Endothelial cell (in vitro differentiated cells): Measurements from ENCODE around the gene GCGR. TPM values are rescaled to one million over a fixed set of nuclear protein-coding genes. Genes with fewer than 3 reads are reported as not detected.

ENCODE experiments used
- DNase-seq: peaks from one replicate; pipeline ENCODE4 v3.0.0; 2021; ENCODE audit warnings: low spot score
- H3K27ac Mint-ChIP-seq: one replicate; pipeline ENCODE4 v1.8.0; 2021; ENCODE audit warnings: mixed read lengths, inconsistent platforms; ENCODE audit not compliant: unreplicated experiment
- H3K27me3 Mint-ChIP-seq: one replicate; pipeline ENCODE4 v1.8.0; 2021; ENCODE audit warnings: mild to moderate bottlenecking, moderate library complexity, mixed read lengths, inconsistent platforms; ENCODE audit not compliant: unreplicated experiment
- H3K36me3 Mint-ChIP-seq: one replicate; pipeline ENCODE4 v1.8.0; 2021; ENCODE audit warnings: mild to moderate bottlenecking, low read depth, mixed read lengths, inconsistent platforms; ENCODE audit not compliant: unreplicated experiment
- H3K4me1 Mint-ChIP-seq: one replicate; pipeline ENCODE4 v1.8.0; 2021; ENCODE audit warnings: mild to moderate bottlenecking, mixed read lengths, inconsistent platforms; ENCODE audit not compliant: unreplicated experiment
- H3K4me3 Mint-ChIP-seq: one replicate; pipeline ENCODE4 v1.8.0; 2021; ENCODE audit warnings: mild to moderate bottlenecking, mixed read lengths, inconsistent platforms; ENCODE audit not compliant: unreplicated experiment
- H3K9me3 Mint-ChIP-seq: one replicate; pipeline ENCODE4 v1.8.0; 2021; ENCODE audit warnings: mixed read lengths, inconsistent platforms; ENCODE audit not compliant: unreplicated experiment
- total RNA-seq: library from RNA; stranded (reverse); fragmentation: NEBNext Ultra II Directional; extraction: Animal tissue kit (Norgen Biotek cat#: 25700); gene quantifications from one replicate; pipeline ENCODE4 v1.2.1, GENCODE V29; 2021; ENCODE audit not compliant: unreplicated experiment
- TF ChIP-seq, protein P1 (sequence below): fragments of 200-600 bp; sonication (generic); IDR thresholded peaks from one replicate; pipeline ENCODE4 v1.5.0; 2021; ENCODE audit warnings: antibody characterized with exemption; ENCODE audit not compliant: unreplicated experiment

The GCGR gene
- total RNA-seq, 1 donor from 2014 or later, result not detected

GRCh38 chr17:81860756-81861568, 57.0 kb downstream of the GCGR start:
- Mint-ChIP-seq H3K4me1 (peaks cover 31% of the 10 kb centered on the region), H3K27me3 (peaks cover 25% of the 10 kb centered on the region), H3K4me3 (peak overlapping the region; percentile 95), H3K9me3 (no peaks in the 10 kb centered on the region), H3K36me3 (peaks cover 22% of the 10 kb centered on the region), H3K27ac (peak overlapping the region; percentile 98)
- TF ChIP-seq, protein P1, sequence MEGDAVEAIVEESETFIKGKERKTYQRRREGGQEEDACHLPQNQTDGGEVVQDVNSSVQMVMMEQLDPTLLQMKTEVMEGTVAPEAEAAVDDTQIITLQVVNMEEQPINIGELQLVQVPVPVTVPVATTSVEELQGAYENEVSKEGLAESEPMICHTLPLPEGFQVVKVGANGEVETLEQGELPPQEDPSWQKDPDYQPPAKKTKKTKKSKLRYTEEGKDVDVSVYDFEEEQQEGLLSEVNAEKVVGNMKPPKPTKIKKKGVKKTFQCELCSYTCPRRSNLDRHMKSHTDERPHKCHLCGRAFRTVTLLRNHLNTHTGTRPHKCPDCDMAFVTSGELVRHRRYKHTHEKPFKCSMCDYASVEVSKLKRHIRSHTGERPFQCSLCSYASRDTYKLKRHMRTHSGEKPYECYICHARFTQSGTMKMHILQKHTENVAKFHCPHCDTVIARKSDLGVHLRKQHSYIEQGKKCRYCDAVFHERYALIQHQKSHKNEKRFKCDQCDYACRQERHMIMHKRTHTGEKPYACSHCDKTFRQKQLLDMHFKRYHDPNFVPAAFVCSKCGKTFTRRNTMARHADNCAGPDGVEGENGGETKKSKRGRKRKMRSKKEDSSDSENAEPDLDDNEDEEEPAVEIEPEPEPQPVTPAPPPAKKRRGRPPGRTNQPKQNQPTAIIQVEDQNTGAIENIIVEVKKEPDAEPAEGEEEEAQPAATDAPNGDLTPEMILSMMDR, result no peak
- DNase-seq, result peak; percentile 99

DNA sequence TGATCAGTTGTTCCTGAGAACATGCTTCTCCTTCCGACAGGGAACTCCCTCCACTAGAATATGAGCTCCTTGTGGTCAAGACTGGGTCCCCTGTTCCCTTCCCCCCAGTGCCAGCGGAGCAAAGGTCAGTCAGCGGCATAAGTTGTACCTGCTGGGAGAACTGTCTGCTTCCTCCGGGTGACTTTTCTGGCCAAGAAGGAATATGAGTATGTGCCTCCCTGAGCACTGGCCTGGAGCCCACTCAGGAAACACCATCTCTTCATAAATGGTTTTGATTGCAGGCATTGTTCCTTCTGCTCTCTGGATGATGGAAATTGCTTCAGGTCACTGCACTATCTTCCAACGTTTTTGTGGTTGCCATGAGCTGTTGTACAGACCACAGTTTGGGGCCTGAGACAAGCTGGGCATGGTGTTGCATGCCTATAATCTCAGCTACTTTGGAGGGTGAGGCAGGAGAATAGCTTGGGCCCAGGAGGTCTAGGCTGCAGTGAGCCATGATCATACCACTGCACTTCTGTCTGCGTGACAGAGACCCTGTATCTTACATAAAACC, 59.2 kb downstream of the GCGR start:
- Mint-ChIP-seq H3K9me3 (no peaks in the 10 kb centered on the region), H3K4me3 (peak overlapping the region; percentile 74), H3K27me3 (peaks cover 28% of the 10 kb centered on the region), H3K36me3 (peaks cover 18% of the 10 kb centered on the region), H3K4me1 (peaks cover 21% of the 10 kb centered on the region), H3K27ac (peak overlapping the region; percentile 73)
- no peak for DNase-seq
- TF ChIP-seq, protein P1, result no peak

Other genes starting within 250 kb of the GCGR start
- gene NPLOC4, start 167.0 kb upstream of the GCGR start, total RNA-seq, result 133 TPM
- 2.5 TPM for gene TSPAN10, start 167.0 kb upstream of the GCGR start, total RNA-seq
- gene PDE6G, start 147.6 kb upstream of the GCGR start, total RNA-seq, result 1.1 TPM
- 22.4 TPM for gene OXLD1, start 137.5 kb upstream of the GCGR start, total RNA-seq
- gene CCDC137, start 137.4 kb upstream of the GCGR start, total RNA-seq, result 31.8 TPM
- 54.0 TPM for gene ARL16, start 120.4 kb upstream of the GCGR start, total RNA-seq
- gene HGS, start 120.1 kb upstream of the GCGR start, total RNA-seq, result 142 TPM
- gene MRPL12, start 100.8 kb upstream of the GCGR start, total RNA-seq, result 58.5 TPM
- gene SLC25A10, start 91.9 kb upstream of the GCGR start, total RNA-seq, result 6.7 TPM
- gene MCRIP1, start 29.1 kb downstream of the GCGR start, total RNA-seq, result 190 TPM
- gene PPP1R27, start 30.9 kb downstream of the GCGR start, total RNA-seq, result not detected
- gene P4HB, start 56.4 kb downstream of the GCGR start, total RNA-seq, result 678 TPM
- gene ARHGDIA, start 67.2 kb downstream of the GCGR start, total RNA-seq, result 443 TPM
- 127 TPM for gene ALYREF, start 87.4 kb downstream of the GCGR start, total RNA-seq
- gene ANAPC11, start 87.6 kb downstream of the GCGR start, total RNA-seq, result 121 TPM
- gene NPB, start 98.1 kb downstream of the GCGR start, total RNA-seq, result 0.56 TPM
- gene PCYT2, start 107.2 kb downstream of the GCGR start, total RNA-seq, result 26.8 TPM
- 14.4 TPM for gene SIRT7, start 114.0 kb downstream of the GCGR start, total RNA-seq
- 23.6 TPM for gene MAFG, start 123.6 kb downstream of the GCGR start, total RNA-seq
- gene PYCR1, start 133.2 kb downstream of the GCGR start, total RNA-seq, result 24.4 TPM
- not detected for gene MYADML2, start 143.1 kb downstream of the GCGR start, total RNA-seq
- not detected for gene NOTUM, start 157.0 kb downstream of the GCGR start, total RNA-seq
- gene ASPSCR1, start 173.5 kb downstream of the GCGR start, total RNA-seq, result 25.6 TPM
- 42.9 TPM for gene CENPX, start 218.7 kb downstream of the GCGR start, total RNA-seq
- gene LRRC45, start 219.2 kb downstream of the GCGR start, total RNA-seq, result 12.2 TPM
- 24.0 TPM for gene RAC3, start 227.5 kb downstream of the GCGR start, total RNA-seq
- gene DCXR, start 233.5 kb downstream of the GCGR start, total RNA-seq, result 30.8 TPM
- 19.7 TPM for gene RFNG, start 247.7 kb downstream of the GCGR start, total RNA-seq
- gene GPS1, start 247.7 kb downstream of the GCGR start, total RNA-seq, result 80.0 TPM